Spleen (tissue), 11 donors: Measurements from ENCODE around the gene AGT. TPM values are rescaled to one million over a fixed set of nuclear protein-coding genes. Genes with fewer than 3 reads are reported as not detected.

ENCODE experiments used
- DNase-seq: peaks from one replicate; pipeline ENCODE4 v3.0.0-alpha.2; 2020
- H3K27ac ChIP-seq, 8 donors: fragments of 200-600 bp; sonication (generic) in 7 of 8; 1 replicate in 4 of 8; 2 replicates in 4 of 8; pipeline versions ENCODE4 v1.5.0 to v1.8.0; 2016 to 2021; ENCODE audit warnings: inconsistent platforms in 4 of 8, mild to moderate bottlenecking in 4 of 8, moderate library complexity in 1 of 8
- H3K27me3 ChIP-seq, 7 donors: fragments of 200-600 bp; sonication (generic) in 6 of 7; replicated peaks in 1 of 7; 1 replicate in 4 of 7; 2 replicates in 3 of 7; pipeline versions ENCODE4 v1.5.0 to v1.8.0; 2016 to 2021; ENCODE audit warnings: inconsistent platforms in 3 of 7, mild to moderate bottlenecking in 1 of 7
- H3K36me3 ChIP-seq, 6 donors: fragments of 200-600 bp; sonication (generic) in 5 of 6; 1 replicate in 4 of 6; 2 replicates in 2 of 6; pipeline versions ENCODE4 v1.5.0 to v1.8.0; 2016 to 2021; ENCODE audit warnings: inconsistent platforms in 2 of 6
- H3K4me1 ChIP-seq, 6 donors: fragments of 200-600 bp; sonication (generic) in 5 of 6; 1 replicate in 3 of 6; 2 replicates in 3 of 6; pipeline versions ENCODE4 v1.5.0 to v1.8.0; 2016 to 2021; ENCODE audit warnings: inconsistent platforms in 3 of 6
- H3K4me3 ChIP-seq, 8 donors: fragments of 200-600 bp; sonication (generic) in 7 of 8; 1 replicate in 4 of 8; 2 replicates in 4 of 8; pipeline versions ENCODE4 v1.5.0 to v1.8.0; 2016 to 2021; ENCODE audit warnings: inconsistent platforms in 4 of 8, mild to moderate bottlenecking in 4 of 8, moderate library complexity in 2 of 8
- H3K9me3 ChIP-seq, 8 donors: fragments of 200-600 bp; sonication (generic) in 7 of 8; 1 replicate in 4 of 8; 2 replicates in 4 of 8; pipeline versions ENCODE4 v1.5.0 to v1.8.0; 2016 to 2021; ENCODE audit warnings: inconsistent platforms in 4 of 8
- POLR2A ChIP-seq, 3 donors: fragments of 450-650 bp; IDR thresholded peaks; one replicate each; pipeline ENCODE4 v1.5.1; 2017; ENCODE audit warnings: antibody characterized with exemption in 3 of 3, mild to moderate bottlenecking in 1 of 3
- POLR2AphosphoS5 ChIP-seq, 3 donors: sonication (generic); formaldehyde crosslinking; IDR thresholded peaks; one replicate each; pipeline ENCODE4 v1.5.1; 2017; ENCODE audit warnings: antibody characterized with exemption in 3 of 3
- WGBS, 5 donors: extraction: QIAGEN DNeasy Blood & Tissue Kit in 3 of 5; methylation state at CpG; one replicate each; pipeline versions ENCODE4 v1.1.5 to v1.1.7; 2013 to 2018; 5-methylcytosine and 5-hydroxymethylcytosine counted together
- intact Hi-C: fragments of 100-400 bp; cut with DNase I; formaldehyde crosslinking; loops from one replicate; pipeline ENCODE4 v1.15.0; 2023; ENCODE audit warnings: low total_unique reads
- polyA plus RNA-seq, 3 donors: library from polyadenylated mRNA; stranded (reverse); fragments of 200-250 nt; gene quantifications; one replicate each; pipeline ENCODE4 v1.2.1, GENCODE V29; 2013
- total RNA-seq, 7 donors: library from RNA; depleted of rRNA in 3 of 7; stranded (reverse); fragments of >200 nt in 3 of 7; fragmentation: NEBNext Ultra II Directional in 4 of 7; extraction: Animal tissue kit (Norgen Biotek cat#: 25700) in 4 of 7; gene quantifications; one replicate each; pipeline versions ENCODE4 v1.1.0 to v1.2.1, GENCODE V29; 2016 to 2021
- TF ChIP-seq, protein P1 (sequence below), 11 experiments: fragments of 200-600 bp in 7 of 11; fragments of 450-650 bp in 4 of 11; sonication (generic) in 4 of 11; IDR thresholded peaks in 8 of 11; conservative IDR thresholded peaks in 3 of 11; 1 replicate in 7 of 11; 2 replicates in 4 of 11; pipeline versions ENCODE4 v1.4.0 to v1.8.0; 2016 to 2021; ENCODE audit warnings: antibody characterized with exemption in 11 of 11, inconsistent platforms in 4 of 11, mild to moderate bottlenecking in 1 of 11
- donor health status: healthy with polysubstance abuse.
- donor health status: DM: no; HTN: no; CAD: no; lungs with moderate emphysema.
- donor health status: DM: no; HTN: no; CAD: no.
- donor health status: Bipolar disorder and iron deficiency.
- donor health status: healthy.
- donor health status: DM: no; HTN: no; CAD: no.
- donor health status: DM: yes; HTN: yes; CAD: no.

AGT gene
- total and polyA plus RNA-seq, 10 donors: 0.06 to 0.26 (median 0.16) TPM; not detected in 2

DNA sequence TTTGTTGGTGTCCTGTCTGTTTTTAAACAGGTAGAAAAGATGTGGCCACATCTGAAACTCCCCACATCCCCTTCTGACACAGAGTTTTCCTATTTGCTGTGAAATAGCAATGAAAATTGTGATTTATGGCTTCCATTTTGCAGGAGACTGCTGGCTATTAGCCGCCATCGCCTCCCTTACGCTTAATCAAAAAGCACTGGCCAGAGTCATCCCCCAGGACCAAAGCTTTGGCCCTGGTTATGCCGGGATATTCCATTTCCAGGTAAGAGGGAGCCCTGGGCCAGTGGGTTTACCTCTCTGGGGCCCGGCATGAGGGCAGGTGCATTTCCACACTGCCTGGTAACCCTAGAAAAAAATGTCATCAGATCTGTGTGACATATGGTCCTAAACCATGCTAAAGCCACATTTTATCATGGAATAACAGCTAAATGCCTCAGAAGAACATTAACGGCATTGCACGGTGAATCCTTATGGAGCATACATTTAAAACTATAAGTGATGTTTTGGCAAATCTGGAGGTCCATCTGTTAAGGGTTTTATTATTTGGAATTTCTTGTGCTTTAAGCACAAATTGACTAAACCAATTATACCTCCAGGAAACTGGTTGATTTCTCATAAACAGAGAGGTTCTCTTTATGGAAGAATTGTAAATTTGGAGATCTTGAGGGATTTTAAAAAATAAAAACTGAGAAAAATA lies 45.6 kb upstream of the AGT start:
- Histone ChIP-seq H3K27me3 (peaks cover 0 to 8% (median 0%) of the 10 kb centered on the region in 7 donors), H3K27ac (no peak overlapping the region), H3K4me1 (no peaks in the 10 kb centered on the region), H3K4me3 (no peak overlapping the region), H3K9me3 (peaks cover 0 to 12% (median 0%) of the 10 kb centered on the region in 8 donors), H3K36me3 (no peaks in the 10 kb centered on the region)
- no peak for TF ChIP-seq POLR2A (IDR thresholded peaks at IDR 0.05)
- TF ChIP-seq POLR2AphosphoS5 (IDR thresholded peaks at IDR 0.05): no peak
- TF ChIP-seq, protein P1, sequence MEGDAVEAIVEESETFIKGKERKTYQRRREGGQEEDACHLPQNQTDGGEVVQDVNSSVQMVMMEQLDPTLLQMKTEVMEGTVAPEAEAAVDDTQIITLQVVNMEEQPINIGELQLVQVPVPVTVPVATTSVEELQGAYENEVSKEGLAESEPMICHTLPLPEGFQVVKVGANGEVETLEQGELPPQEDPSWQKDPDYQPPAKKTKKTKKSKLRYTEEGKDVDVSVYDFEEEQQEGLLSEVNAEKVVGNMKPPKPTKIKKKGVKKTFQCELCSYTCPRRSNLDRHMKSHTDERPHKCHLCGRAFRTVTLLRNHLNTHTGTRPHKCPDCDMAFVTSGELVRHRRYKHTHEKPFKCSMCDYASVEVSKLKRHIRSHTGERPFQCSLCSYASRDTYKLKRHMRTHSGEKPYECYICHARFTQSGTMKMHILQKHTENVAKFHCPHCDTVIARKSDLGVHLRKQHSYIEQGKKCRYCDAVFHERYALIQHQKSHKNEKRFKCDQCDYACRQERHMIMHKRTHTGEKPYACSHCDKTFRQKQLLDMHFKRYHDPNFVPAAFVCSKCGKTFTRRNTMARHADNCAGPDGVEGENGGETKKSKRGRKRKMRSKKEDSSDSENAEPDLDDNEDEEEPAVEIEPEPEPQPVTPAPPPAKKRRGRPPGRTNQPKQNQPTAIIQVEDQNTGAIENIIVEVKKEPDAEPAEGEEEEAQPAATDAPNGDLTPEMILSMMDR (IDR thresholded peaks at IDR 0.05 in 8 of 11, conservative IDR thresholded peaks at IDR 0.05 in 3 of 11): no peak
- 90 to 96% (median 91%) methylated on average over 7 of the region's 7 CpGs for WGBS, 5 donors
- no peak for DNase-seq
- intact Hi-C loops: no loop called here

GRCh38 chr1:230758709-230759368 lies 44.9 kb upstream of the AGT start:
- no peaks in the 10 kb centered on the region for H3K36me3 ChIP-seq
- H3K4me1 ChIP-seq: peaks cover 0 to 3% (median 0%) of the 10 kb centered on the region in 6 donors
- intact Hi-C loops: no loop called here
- no peak overlapping the region for H3K4me3 ChIP-seq
- H3K9me3 ChIP-seq: peaks cover 0 to 5% (median 0%) of the 10 kb centered on the region in 8 donors
- peaks cover 0 to 8% (median 0%) of the 10 kb centered on the region in 7 donors for H3K27me3 ChIP-seq
- 52 to 67% (median 59%) methylated on average over 8 of the region's 8 CpGs for WGBS, 5 donors
- DNase-seq: no peak
- TF ChIP-seq, protein P1 (IDR thresholded peaks at IDR 0.05 in 8 of 11, conservative IDR thresholded peaks at IDR 0.05 in 3 of 11): no peak
- no peak for TF ChIP-seq POLR2AphosphoS5 (IDR thresholded peaks at IDR 0.05)
- TF ChIP-seq POLR2A (IDR thresholded peaks at IDR 0.05): no peak
- H3K27ac ChIP-seq: no peak overlapping the region

- H3K4me1 ChIP-seq: peaks cover 0 to 9% (median 1%) of the 10 kb centered on the region in 6 donors
- 80 to 86% (median 85%) methylated on average over 14 to 16 of the region's 16 CpGs for WGBS, 5 donors
- TF ChIP-seq POLR2AphosphoS5 (IDR thresholded peaks at IDR 0.05): no peak
- TF ChIP-seq, protein P1 (IDR thresholded peaks at IDR 0.05 in 8 of 11, conservative IDR thresholded peaks at IDR 0.05 in 3 of 11): no peak
- no peak for TF ChIP-seq POLR2A (IDR thresholded peaks at IDR 0.05)
- no peak overlapping the region for H3K4me3 ChIP-seq
- peaks cover 0 to 8% (median 0%) of the 10 kb centered on the region in 7 donors for H3K27me3 ChIP-seq
- H3K36me3 ChIP-seq: no peaks in the 10 kb centered on the region
- DNase-seq: no peak
- H3K27ac ChIP-seq: no peak overlapping the region
- H3K9me3 ChIP-seq: no peaks in the 10 kb centered on the region
- intact Hi-C loops: no loop called here
Measured at GRCh38 chr1:230757856-230758708, 44.2 kb upstream of the AGT start.
